Activated naive CD4-positive, alpha-beta T cell treated with Interleukin-2 at 50 U/mL for 16 hours (primary cell): Measurements from ENCODE around the gene RIPPLY1.

Source experiments
- DNase-seq: peaks from one replicate; pipeline ENCODE4 v3.0.0-alpha.2; 2020

The RIPPLY1 gene

GRCh38 chrX:106903291-106903824 is at the start of gene RIPPLY1:
TSS of gene RIPPLY1 (minus strand) at chrX:106903341. CDS start at chrX:106903287, 54 bp downstream.
- DNase-seq, result no peak

- no peak for DNase-seq
Observed at GRCh38 chrX:106952538-106952937, 49.4 kb upstream of the RIPPLY1 start.

GRCh38 chrX:106952089-106952488 is 48.9 kb upstream of the RIPPLY1 start:
- DNase-seq, result no peak

GRCh38 chrX:106951230-106951629 is 48.1 kb upstream of the RIPPLY1 start:
- DNase-seq, result no peak

- DNase-seq, result no peak
Observed at GRCh38 chrX:106950381-106950780, 47.2 kb upstream of the RIPPLY1 start.

GRCh38 chrX:106949366-106949765 is 46.2 kb upstream of the RIPPLY1 start:
- no peak for DNase-seq

- no peak for DNase-seq
Observed at GRCh38 chrX:106948641-106949040, 45.5 kb upstream of the RIPPLY1 start.

GRCh38 chrX:106946464-106946863 is 43.3 kb upstream of the RIPPLY1 start:
- DNase-seq, result no peak

- DNase-seq, result no peak
Observed at GRCh38 chrX:106940068-106940467, 36.9 kb upstream of the RIPPLY1 start.

GRCh38 chrX:106939566-106939965 is 36.4 kb upstream of the RIPPLY1 start:
- DNase-seq, result no peak

- no peak for DNase-seq
Observed at GRCh38 chrX:106936246-106936645, 33.1 kb upstream of the RIPPLY1 start.

- no peak for DNase-seq
Observed at GRCh38 chrX:106935175-106935574, 32.0 kb upstream of the RIPPLY1 start.

GRCh38 chrX:106933538-106933961 is 30.4 kb upstream of the RIPPLY1 start:
- DNase-seq, result no peak

GRCh38 chrX:106932960-106933537 is 29.9 kb upstream of the RIPPLY1 start:
- no peak for DNase-seq

GRCh38 chrX:106932492-106932923 is 29.4 kb upstream of the RIPPLY1 start:
- no peak for DNase-seq

GRCh38 chrX:106931831-106932491 is 28.8 kb upstream of the RIPPLY1 start:
- no peak for DNase-seq

GRCh38 chrX:106928227-106928626 is 25.1 kb upstream of the RIPPLY1 start:
- DNase-seq, result no peak

- DNase-seq, result no peak
Observed at GRCh38 chrX:106927700-106928099, 24.6 kb upstream of the RIPPLY1 start.

GRCh38 chrX:106927023-106927422 is 23.9 kb upstream of the RIPPLY1 start:
- DNase-seq, result no peak

GRCh38 chrX:106921637-106922036 is 18.5 kb upstream of the RIPPLY1 start:
- no peak for DNase-seq

- DNase-seq, result no peak
Observed at GRCh38 chrX:106919932-106920452, 16.9 kb upstream of the RIPPLY1 start, which contains the start of gene CLDN2. TSS of gene CLDN2 (plus strand) at chrX:106920402. CDS start at chrX:106928229, 7,827 bp downstream.

GRCh38 chrX:106917830-106918500 is 14.8 kb upstream of the RIPPLY1 start:
- no peak for DNase-seq

- no peak for DNase-seq
Observed at GRCh38 chrX:106912864-106913263, 9.7 kb upstream of the RIPPLY1 start.

GRCh38 chrX:106906361-106906760 is 3.2 kb upstream of the RIPPLY1 start:
- DNase-seq, result no peak
